Large intestine (tissue), 12 donors: ENCODE data around the gene PATL1. TPM values are rescaled to one million over a fixed set of nuclear protein-coding genes. Genes with fewer than 3 reads are reported as not detected.

Experiments used
- DNase-seq, 2 donors: peaks; one replicate each; pipeline versions ENCODE4 v3.0.0 to v3.0.0-alpha.2; 2013
- H3K27ac ChIP-seq: one replicate; pipeline ENCODE4 v1.5.1; 2013; ENCODE audit warnings: low read length
- H3K27me3 ChIP-seq: 2 replicates; pipeline ENCODE4 v1.6.1; 2013; ENCODE audit warnings: low read length; ENCODE audit not compliant: control insufficient read depth, insufficient read depth
- H3K36me3 ChIP-seq: 2 replicates; pipeline ENCODE4 v1.6.1; 2013; ENCODE audit warnings: low read length; ENCODE audit not compliant: control insufficient read depth, insufficient read depth
- H3K4me1 ChIP-seq: one replicate; pipeline ENCODE4 v1.6.1; 2013; ENCODE audit warnings: low read length; ENCODE audit not compliant: control insufficient read depth, insufficient read depth
- H3K4me3 ChIP-seq: one replicate; pipeline ENCODE4 v1.5.1; 2013; ENCODE audit warnings: low read length
- H3K9me3 ChIP-seq: one replicate; pipeline ENCODE4 v1.6.1; 2013; ENCODE audit warnings: mild to moderate bottlenecking, low read depth, low read length, moderate library complexity; ENCODE audit not compliant: control insufficient read depth
- WGBS: methylation state at CpG from one replicate; pipeline ENCODE4 v1.1.5; 2013; ENCODE audit warnings: low lambda C conversion rate; ENCODE audit not compliant: insufficient coverage; 5-methylcytosine and 5-hydroxymethylcytosine counted together
- long read RNA-seq, 11 donors: transcript quantifications; one replicate each; lab custom pipeline, GENCODE V29; 2026
- polyA plus RNA-seq: library from polyadenylated mRNA; unstranded; fragments of 120-200 nt; gene quantifications from one replicate; pipeline ENCODE4 v1.2.1, GENCODE V29; 2013

PATL1 gene, protein sequence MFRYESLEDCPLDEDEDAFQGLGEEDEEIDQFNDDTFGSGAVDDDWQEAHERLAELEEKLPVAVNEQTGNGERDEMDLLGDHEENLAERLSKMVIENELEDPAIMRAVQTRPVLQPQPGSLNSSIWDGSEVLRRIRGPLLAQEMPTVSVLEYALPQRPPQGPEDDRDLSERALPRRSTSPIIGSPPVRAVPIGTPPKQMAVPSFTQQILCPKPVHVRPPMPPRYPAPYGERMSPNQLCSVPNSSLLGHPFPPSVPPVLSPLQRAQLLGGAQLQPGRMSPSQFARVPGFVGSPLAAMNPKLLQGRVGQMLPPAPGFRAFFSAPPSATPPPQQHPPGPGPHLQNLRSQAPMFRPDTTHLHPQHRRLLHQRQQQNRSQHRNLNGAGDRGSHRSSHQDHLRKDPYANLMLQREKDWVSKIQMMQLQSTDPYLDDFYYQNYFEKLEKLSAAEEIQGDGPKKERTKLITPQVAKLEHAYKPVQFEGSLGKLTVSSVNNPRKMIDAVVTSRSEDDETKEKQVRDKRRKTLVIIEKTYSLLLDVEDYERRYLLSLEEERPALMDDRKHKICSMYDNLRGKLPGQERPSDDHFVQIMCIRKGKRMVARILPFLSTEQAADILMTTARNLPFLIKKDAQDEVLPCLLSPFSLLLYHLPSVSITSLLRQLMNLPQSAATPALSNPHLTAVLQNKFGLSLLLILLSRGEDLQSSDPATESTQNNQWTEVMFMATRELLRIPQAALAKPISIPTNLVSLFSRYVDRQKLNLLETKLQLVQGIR
- 38.0 TPM for polyA plus RNA-seq
- long read RNA-seq, donor 1, full-length matches to known transcripts: 1 of 1 reads
- long read RNA-seq, donor 1, partial matches to known transcripts: 0 of 1 reads
- long read RNA-seq, donor 1, other reads (novel, unspliced or antisense): 0 of 1 reads
- long read RNA-seq, donor 2, full-length matches to known transcripts: 2 of 8 reads
- long read RNA-seq, donor 2, partial matches to known transcripts: 6 of 8 reads
- long read RNA-seq, donor 2, other reads (novel, unspliced or antisense): 0 of 8 reads
- long read RNA-seq, donor 3: 0 reads
- long read RNA-seq, donor 4: 0 reads
- long read RNA-seq, donor 5: 0 reads
- long read RNA-seq, donor 6, full-length matches to known transcripts: 4 of 9 reads
- long read RNA-seq, donor 6, partial matches to known transcripts: 5 of 9 reads
- long read RNA-seq, donor 6, other reads (novel, unspliced or antisense): 0 of 9 reads
- long read RNA-seq, donor 7: 0 reads
- long read RNA-seq, donor 8, full-length matches to known transcripts: 3 of 15 reads
- long read RNA-seq, donor 8, partial matches to known transcripts: 12 of 15 reads
- long read RNA-seq, donor 8, other reads (novel, unspliced or antisense): 0 of 15 reads
- long read RNA-seq, donor 9, full-length matches to known transcripts: 1 of 1 reads
- long read RNA-seq, donor 9, partial matches to known transcripts: 0 of 1 reads
- long read RNA-seq, donor 9, other reads (novel, unspliced or antisense): 0 of 1 reads
- long read RNA-seq, donor 10, full-length matches to known transcripts: 2 of 2 reads
- long read RNA-seq, donor 10, partial matches to known transcripts: 0 of 2 reads
- long read RNA-seq, donor 10, other reads (novel, unspliced or antisense): 0 of 2 reads
- long read RNA-seq, donor 11, full-length matches to known transcripts: 3 of 3 reads
- long read RNA-seq, donor 11, partial matches to known transcripts: 0 of 3 reads
- long read RNA-seq, donor 11, other reads (novel, unspliced or antisense): 0 of 3 reads

DNA sequence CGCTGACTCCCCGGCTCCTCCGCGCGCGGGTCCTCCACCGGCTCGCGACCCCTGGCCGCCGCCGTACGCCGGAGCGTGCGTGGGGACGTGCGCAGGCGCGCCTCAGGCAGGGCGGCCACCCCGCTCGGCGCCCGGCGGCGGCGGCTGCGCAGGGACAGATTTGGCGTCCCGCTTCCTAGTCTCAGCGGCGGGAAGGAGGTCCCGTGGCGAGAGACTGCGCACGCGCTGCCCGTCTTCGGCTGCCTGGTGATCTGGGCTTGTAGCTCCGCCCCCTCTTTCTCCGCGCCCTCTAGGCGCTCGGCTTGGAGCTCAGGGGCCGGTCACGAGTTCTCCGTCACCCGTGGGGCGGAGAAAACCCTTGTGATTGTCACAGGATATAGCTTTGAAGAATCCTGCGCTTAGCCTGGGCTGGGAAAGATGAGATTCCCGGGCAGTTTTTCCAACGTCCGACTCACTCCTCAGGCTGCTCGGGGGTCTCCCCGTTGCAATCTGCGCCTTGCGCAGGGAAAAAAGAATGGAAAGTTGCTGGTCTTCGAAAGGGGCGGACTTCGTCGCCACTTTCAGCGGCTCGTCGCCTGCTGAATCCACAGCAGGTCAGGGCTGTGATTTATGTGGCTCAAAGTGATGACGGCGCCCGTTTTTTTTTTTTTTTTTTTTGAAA is at the start of gene PATL1:
Gene PATL1, minus strand, starts transcription at position 88 of the 661 bp plus-strand sequence. CDS start 142 bp downstream, outside the sequence.
- peak; percentile 100 for DNase-seq
- peaks cover 12% of the 10 kb centered on the region for H3K4me1 ChIP-seq
- H3K9me3 ChIP-seq: no peaks in the 10 kb centered on the region
- H3K27ac ChIP-seq: peak within 1 kb of the TSS; percentile 100
- no CpG with 5 or more reads among the region's 68 CpGs for WGBS
- no peaks in the 10 kb centered on the region for H3K27me3 ChIP-seq
- peaks cover 20% of the 10 kb centered on the region for H3K36me3 ChIP-seq
- peak within 1 kb of the TSS; percentile 93 for H3K4me3 ChIP-seq

DNA sequence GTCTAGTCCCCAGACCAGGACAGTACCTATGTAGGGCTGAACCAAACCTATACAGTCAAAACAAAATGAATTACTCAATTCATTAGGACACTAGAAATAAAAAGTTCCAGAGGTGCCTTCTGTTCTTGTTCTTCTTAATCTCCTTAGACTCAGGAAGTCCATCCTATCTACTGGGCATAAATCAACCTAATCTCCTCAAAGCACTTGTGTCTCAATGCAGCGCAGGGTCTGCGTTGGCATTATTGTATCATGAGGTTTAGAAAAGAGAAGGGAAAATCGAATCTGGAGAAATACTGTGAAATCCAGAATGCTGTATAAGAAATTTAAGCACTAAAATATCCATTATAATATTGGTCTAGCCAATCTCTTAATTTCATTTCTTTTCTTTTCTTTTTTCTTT is 47.2 kb upstream of the PATL1 start:
- Histone ChIP-seq H3K4me3 (no peak overlapping the region), H3K27ac (no peak overlapping the region), H3K27me3 (no peaks in the 10 kb centered on the region), H3K36me3 (no peaks in the 10 kb centered on the region), H3K9me3 (no peaks in the 10 kb centered on the region), H3K4me1 (no peaks in the 10 kb centered on the region)
- no peak for DNase-seq
- WGBS: 100% methylated on average over 2 of the region's 3 CpGs

DNA sequence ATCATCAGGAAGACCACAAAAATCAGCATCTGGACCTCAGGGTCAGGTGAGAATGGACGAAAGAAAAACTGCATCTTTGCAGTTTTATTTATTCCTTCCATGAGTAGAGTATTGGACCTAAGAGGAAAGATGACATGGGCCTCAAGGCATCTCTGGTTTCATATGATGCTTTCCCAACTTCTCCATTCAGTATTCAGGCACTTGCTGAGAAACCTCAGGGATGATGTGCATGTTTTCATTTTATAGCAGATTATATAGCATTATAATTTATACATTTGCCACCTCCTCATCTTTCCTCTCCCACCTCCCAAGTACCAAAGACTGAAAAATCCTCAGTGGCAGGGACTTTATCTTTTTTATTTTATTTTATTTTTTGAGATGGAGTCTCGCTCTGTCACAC is 44.9 kb upstream of the PATL1 start, which contains the start of gene OR10V1:
Gene OR10V1, minus strand, starts transcription at position 101 of the 400 bp plus-strand sequence. Its CDS starts 0 bp downstream, at position 101.
- H3K9me3 ChIP-seq: no peaks in the 10 kb centered on the region
- H3K36me3 ChIP-seq: no peaks in the 10 kb centered on the region
- H3K27me3 ChIP-seq: no peaks in the 10 kb centered on the region
- no peaks in the 10 kb centered on the region for H3K4me1 ChIP-seq
- no CpG with 5 or more reads among the region's 2 CpGs for WGBS
- no peak within 1 kb of the TSS for H3K4me3 ChIP-seq
- no peak within 1 kb of the TSS for H3K27ac ChIP-seq
- no peak for DNase-seq

DNA sequence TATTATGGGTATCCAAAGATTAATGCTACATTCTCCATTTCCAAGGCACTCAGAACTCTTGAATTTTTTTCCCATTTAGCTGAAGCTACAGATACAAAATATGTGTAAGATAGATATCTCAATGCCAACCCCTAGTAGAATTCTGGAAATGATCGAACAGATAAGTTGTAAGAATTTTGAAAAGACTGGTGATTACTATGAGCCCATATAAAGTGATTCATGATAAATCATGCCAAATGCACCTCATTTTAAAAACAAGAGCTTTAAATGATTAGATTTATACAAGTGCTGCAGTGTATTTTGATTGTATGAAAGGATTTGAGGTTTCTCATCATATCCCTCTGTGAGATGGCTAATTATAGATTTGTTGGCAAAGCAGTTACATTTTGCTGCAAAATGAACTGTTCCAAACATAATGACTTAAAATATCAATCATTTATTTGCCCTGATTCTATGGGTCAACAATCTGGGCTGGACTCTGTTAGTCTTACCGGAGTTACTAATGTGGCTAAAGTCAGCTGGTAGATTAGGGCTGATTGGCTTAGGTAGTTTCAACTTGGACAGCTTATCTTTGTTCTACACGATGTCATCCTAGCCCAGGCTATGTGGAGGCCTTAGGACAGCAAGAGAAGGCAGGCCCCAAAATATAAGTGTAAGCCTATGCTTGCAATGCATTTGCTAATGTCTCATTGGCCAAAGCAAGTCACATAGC is 41.5 kb upstream of the PATL1 start:
- WGBS: no CpG with 5 or more reads among the region's 3 CpGs
- Histone ChIP-seq H3K4me3 (no peak overlapping the region), H3K27ac (no peak overlapping the region), H3K4me1 (peaks cover 13% of the 10 kb centered on the region), H3K27me3 (no peaks in the 10 kb centered on the region), H3K36me3 (no peaks in the 10 kb centered on the region), H3K9me3 (no peaks in the 10 kb centered on the region)
- no peak for DNase-seq

DNA sequence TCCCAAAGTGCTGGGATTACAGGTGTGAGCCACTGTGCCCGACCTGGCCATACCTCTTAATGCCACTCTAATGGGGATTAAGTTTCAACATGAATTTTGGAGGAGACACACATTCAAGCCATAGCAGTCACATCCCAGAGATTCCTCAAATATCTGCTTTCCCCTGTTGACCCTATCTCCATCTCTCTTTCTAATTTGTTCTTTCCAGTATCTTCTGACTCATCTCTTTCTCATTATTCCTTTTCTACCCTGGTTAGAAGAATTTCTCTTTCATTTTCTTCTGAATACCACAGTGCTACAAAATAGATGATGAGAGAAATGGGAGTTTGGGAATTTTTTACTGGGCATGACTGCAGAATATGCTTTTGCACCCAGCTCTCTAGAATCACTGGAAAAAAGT is 39.7 kb upstream of the PATL1 start:
- WGBS: no CpG with 5 or more reads among the region's 1 CpG
- Histone ChIP-seq H3K36me3 (no peaks in the 10 kb centered on the region), H3K9me3 (no peaks in the 10 kb centered on the region), H3K4me3 (no peak overlapping the region), H3K27ac (no peak overlapping the region), H3K4me1 (peaks cover 13% of the 10 kb centered on the region), H3K27me3 (no peaks in the 10 kb centered on the region)
- DNase-seq: no peak

DNA sequence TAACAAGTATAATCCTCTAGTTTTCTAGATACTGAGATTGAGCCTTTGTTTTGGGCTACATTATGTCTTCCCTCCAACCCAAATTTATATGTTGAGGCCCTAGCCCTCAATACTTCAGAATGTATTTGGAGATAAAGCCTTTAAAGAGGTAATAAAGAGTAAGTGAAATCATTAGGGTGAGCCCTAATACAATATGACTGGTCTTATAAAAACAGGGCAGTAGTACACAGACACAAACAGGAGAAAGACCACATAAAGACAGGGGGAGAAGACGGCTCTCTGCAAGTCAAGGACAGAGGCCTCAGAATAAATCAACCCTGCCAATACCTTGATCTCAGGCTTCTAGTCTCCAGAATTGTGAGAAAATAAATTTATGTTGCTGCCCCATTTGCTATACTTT is 38.5 kb upstream of the PATL1 start:
- Histone ChIP-seq H3K36me3 (no peaks in the 10 kb centered on the region), H3K4me1 (peaks cover 13% of the 10 kb centered on the region), H3K9me3 (no peaks in the 10 kb centered on the region), H3K27me3 (no peaks in the 10 kb centered on the region), H3K4me3 (no peak overlapping the region), H3K27ac (peak overlapping the region; percentile 34)
- no CpG with 5 or more reads among the region's 1 CpG for WGBS
- DNase-seq: no peak

DNA sequence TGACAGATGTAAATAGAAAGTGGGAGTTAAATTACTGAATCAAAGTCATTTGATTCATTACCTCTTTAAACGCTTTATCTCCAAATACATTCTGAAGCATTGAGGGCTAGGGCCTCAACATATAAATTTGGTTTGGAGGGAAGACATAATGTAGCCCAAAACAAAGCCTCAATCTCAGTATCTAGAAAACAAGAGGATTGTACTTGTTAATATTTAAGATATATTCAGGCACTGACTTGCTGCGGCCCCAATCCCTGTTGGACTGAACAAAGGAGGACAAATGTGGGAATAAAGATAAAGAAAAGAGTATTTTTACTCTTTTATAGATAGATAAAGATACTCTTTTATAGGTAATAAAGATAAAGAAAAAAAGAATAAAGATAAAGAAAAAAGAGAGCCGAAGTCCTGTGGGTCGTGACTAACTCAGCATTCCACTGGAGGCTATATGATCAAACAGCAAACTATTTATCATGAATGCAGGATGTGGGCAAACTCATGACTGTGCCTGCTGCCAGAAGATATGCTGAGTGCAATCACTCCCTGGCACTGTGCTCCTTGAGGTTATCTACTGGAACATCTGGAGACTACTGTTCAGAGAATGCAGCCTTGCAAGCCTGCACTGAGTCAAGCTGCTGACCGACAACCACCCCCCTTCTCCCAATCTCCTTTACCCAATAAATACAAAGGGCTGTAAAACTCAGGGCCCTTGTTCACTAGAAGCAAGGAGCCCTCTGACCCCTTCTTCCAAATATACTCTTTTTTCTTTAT is 37.9 kb upstream of the PATL1 start:
- peak overlapping the region; percentile 34 for H3K27ac ChIP-seq
- whole genome bisulfite sequencing: 49% methylated on average over 2 of the region's 5 CpGs

DNA sequence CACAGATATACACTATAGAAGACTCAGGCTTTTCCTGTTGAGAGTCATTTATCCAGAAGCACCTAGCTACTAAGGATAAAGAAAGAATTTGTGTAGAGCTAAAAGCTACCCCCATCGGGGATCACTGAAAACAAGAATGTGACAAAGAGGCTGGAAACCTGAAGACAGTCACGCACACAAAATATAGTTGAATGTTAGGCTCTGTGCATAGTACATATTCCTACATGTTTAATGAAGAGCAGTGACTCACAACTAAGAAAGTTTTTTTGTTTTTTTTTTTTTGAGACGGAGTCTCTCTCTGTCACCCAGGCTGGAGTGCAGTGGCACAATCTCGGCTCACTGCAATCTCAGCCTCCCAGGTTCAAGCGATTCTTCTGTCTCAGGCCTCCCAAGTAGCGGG is 36.5 kb upstream of the PATL1 start:
- Histone ChIP-seq H3K9me3 (no peaks in the 10 kb centered on the region), H3K4me1 (peaks cover 13% of the 10 kb centered on the region), H3K36me3 (no peaks in the 10 kb centered on the region), H3K27me3 (no peaks in the 10 kb centered on the region), H3K27ac (no peak overlapping the region), H3K4me3 (no peak overlapping the region)
- DNase-seq: no peak
- no CpG with 5 or more reads among the region's 6 CpGs for WGBS

More for the DNA sequence above, 37.9 kb upstream of the PATL1 start:
- no peaks in the 10 kb centered on the region for H3K27me3 ChIP-seq
- H3K4me3 ChIP-seq: no peak overlapping the region
- peaks cover 13% of the 10 kb centered on the region for H3K4me1 ChIP-seq
- H3K36me3 ChIP-seq: no peaks in the 10 kb centered on the region
- H3K9me3 ChIP-seq: no peaks in the 10 kb centered on the region
- peak; percentile 47 to 73 for DNase-seq
